ENCODE data around the gene NOP14. TPM values are rescaled to one million over a fixed set of nuclear protein-coding genes. Genes with fewer than 3 reads are reported as not detected.

The NOP14 gene
- total and polyA plus RNA-seq, 4 donors, result 13.3 to 25.4 (median 19.7) TPM

GRCh38 chr4:2930758-2931511 is 32.3 kb downstream of the NOP14 start:
- ATAC-seq (ENCODE audit: insufficient read depth, low FRiP score), result peak; percentile 22
- H3K27me3 ChIP-seq (ENCODE audit: control insufficient read depth in 3 of 3, insufficient read depth in 3 of 3, low read length in 2 of 3), result no peaks in the 10 kb centered on the region
- no peak overlapping the region for H3K4me3 ChIP-seq
- TF ChIP-seq CTCF (IDR thresholded peaks at IDR 0.05; ENCODE audit: control extremely low read depth, extremely low read depth), result no peak
- peak; percentile 51 to 73 (median 71) for DNase-seq
- H3K4me1 ChIP-seq (ENCODE audit: control insufficient read depth in 5 of 5, insufficient read depth in 5 of 5, low read length in 5 of 5), result peaks cover 0 to 43% (median 30%) of the 10 kb centered on the region in 5 donors
- no peaks in the 10 kb centered on the region for H3K9me3 ChIP-seq (ENCODE audit: control insufficient read depth in 4 of 4, insufficient read depth in 3 of 4, low read length in 3 of 4)
- H3K9ac ChIP-seq (ENCODE audit: insufficient read depth in 1 of 2, low read length in 2 of 2), result no peak overlapping the region
- peaks cover 7 to 50% (median 21%) of the 10 kb centered on the region in 4 donors for H3K36me3 ChIP-seq (ENCODE audit: control insufficient read depth in 4 of 4, insufficient read depth in 4 of 4, low read length in 4 of 4)
- peak overlapping the region in 1 of 2 donors; percentile 91 for H3K27ac ChIP-seq (ENCODE audit: low read depth in 1 of 2, low read length in 1 of 2)
- WGBS, 2 donors, result 69 to 81% methylated on average over 34 of the region's 34 CpGs

- H3K9ac ChIP-seq (ENCODE audit: insufficient read depth in 1 of 2, low read length in 2 of 2), result no peak overlapping the region
- peak in 2 of 3 donors; percentile 54 to 78 for DNase-seq
- peaks cover 10 to 55% (median 24%) of the 10 kb centered on the region in 4 donors for H3K36me3 ChIP-seq (ENCODE audit: control insufficient read depth in 4 of 4, insufficient read depth in 4 of 4, low read length in 4 of 4)
- peak overlapping the region in 1 of 2 donors; percentile 91 for H3K27ac ChIP-seq (ENCODE audit: low read depth in 1 of 2, low read length in 1 of 2)
- H3K4me3 ChIP-seq, result no peak overlapping the region
- no peak for TF ChIP-seq CTCF (IDR thresholded peaks at IDR 0.05; ENCODE audit: control extremely low read depth, extremely low read depth)
- peak; percentile 1 for ATAC-seq (ENCODE audit: insufficient read depth, low FRiP score)
- no peaks in the 10 kb centered on the region for H3K27me3 ChIP-seq (ENCODE audit: control insufficient read depth in 3 of 3, insufficient read depth in 3 of 3, low read length in 2 of 3)
- peaks cover 0 to 38% (median 25%) of the 10 kb centered on the region in 5 donors for H3K4me1 ChIP-seq (ENCODE audit: control insufficient read depth in 5 of 5, insufficient read depth in 5 of 5, low read length in 5 of 5)
- 78 to 82% methylated on average over 12 of the region's 12 CpGs for WGBS, 2 donors
- no peaks in the 10 kb centered on the region for H3K9me3 ChIP-seq (ENCODE audit: control insufficient read depth in 4 of 4, insufficient read depth in 3 of 4, low read length in 3 of 4)
Observed at GRCh38 chr4:2930135-2930757, 33.0 kb downstream of the NOP14 start.

GRCh38 chr4:2929469-2929868 is 33.7 kb downstream of the NOP14 start:
- Histone ChIP-seq H3K9ac (ENCODE audit: insufficient read depth in 1 of 2, low read length in 2 of 2) (no peak overlapping the region), H3K27me3 (ENCODE audit: control insufficient read depth in 3 of 3, insufficient read depth in 3 of 3, low read length in 2 of 3) (no peaks in the 10 kb centered on the region), H3K9me3 (ENCODE audit: control insufficient read depth in 4 of 4, insufficient read depth in 3 of 4, low read length in 3 of 4) (no peaks in the 10 kb centered on the region), H3K4me1 (ENCODE audit: control insufficient read depth in 5 of 5, insufficient read depth in 5 of 5, low read length in 5 of 5) (peaks cover 0 to 46% (median 24%) of the 10 kb centered on the region in 5 donors), H3K27ac (ENCODE audit: low read depth in 1 of 2, low read length in 1 of 2) (peak overlapping the region in 1 of 2 donors; percentile 14), H3K4me3 (no peak overlapping the region), H3K36me3 (ENCODE audit: control insufficient read depth in 4 of 4, insufficient read depth in 4 of 4, low read length in 4 of 4) (peaks cover 10 to 62% (median 28%) of the 10 kb centered on the region in 4 donors)
- TF ChIP-seq CTCF (IDR thresholded peaks at IDR 0.05; ENCODE audit: control extremely low read depth, extremely low read depth), result no peak
- ATAC-seq (ENCODE audit: insufficient read depth, low FRiP score), result no peak
- WGBS, 2 donors, result 90 to 92% methylated on average over 16 of the region's 16 CpGs
- DNase-seq, result peak in 1 of 3 donors; percentile 12
